HG02759 (cell line): ENCODE results near the gene LDLRAD4.

Source experiments
- ATAC-seq: cut with Tn5 transposase; IDR thresholded peaks from one replicate; pipeline ENCODE4 v1.9.1; 2021; ENCODE audit warnings: mild to moderate bottlenecking, moderate library complexity; ENCODE audit not compliant: unreplicated experiment

LDLRAD4 gene

DNA sequence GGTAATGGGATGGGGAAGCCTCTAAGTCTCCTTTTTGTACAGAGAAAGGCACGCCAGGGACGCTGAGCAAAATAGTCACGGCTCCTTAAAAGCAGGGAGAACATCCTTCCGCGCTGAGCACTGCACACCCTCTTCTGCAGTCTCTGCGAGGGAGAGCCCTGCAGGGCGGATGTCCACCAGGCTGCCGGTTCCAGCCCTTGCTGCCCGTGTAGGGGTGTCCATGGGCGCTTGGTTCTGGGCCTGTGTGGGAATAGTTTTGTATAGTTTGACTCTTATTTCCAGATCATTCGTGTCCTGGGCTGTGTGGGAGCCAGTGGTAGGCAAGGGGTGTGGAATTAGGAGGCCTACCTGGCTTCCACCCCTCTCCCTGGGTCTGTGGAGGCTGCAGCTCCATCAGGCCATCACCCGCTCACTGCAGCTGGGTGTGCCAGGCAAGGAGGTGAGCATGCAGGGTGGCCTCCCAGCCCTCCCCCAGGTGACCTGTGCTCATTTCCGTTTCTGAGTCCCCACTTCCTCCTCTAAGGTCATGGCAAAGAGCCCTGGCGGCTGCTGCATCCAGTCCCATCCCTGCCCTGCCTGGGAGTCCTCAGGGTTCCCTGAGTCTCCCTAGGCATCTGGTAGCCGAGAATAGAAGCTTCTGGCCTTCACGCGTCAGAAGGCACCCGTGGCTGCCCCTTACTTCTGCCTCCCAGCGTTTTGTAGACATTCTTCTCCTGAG lies 202.6 kb downstream of the LDLRAD4 start:
- ATAC-seq, result no peak

DNA sequence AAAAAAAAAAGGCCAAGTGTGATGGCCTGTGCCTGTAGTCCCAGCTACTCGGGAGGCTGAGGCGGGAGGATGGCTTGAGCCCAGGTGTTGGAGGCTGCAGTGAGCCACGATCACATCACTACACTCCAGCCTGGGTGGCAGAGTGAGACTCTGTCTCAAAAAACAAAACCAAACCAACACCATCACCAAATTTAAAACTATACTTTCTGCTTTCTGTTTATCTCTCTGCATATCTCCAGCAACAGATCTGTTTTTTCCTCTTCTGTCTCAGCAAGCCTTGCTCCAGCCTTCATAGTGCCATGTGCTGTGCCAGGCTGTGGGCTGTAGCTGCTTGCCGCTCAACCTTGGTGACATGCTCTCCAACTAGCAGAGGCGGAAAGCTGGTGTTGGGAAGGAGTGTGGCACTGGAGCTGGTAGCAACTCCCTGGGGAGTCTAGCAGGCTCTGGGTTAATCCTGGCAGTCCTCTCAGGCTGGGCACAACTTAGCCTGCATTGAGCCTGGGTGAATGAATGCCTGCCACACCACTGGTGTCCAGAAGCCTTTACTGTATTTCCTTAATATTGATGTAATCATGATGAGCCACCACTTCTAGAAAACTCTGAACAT lies 204.1 kb downstream of the LDLRAD4 start:
- ATAC-seq, result no peak

DNA sequence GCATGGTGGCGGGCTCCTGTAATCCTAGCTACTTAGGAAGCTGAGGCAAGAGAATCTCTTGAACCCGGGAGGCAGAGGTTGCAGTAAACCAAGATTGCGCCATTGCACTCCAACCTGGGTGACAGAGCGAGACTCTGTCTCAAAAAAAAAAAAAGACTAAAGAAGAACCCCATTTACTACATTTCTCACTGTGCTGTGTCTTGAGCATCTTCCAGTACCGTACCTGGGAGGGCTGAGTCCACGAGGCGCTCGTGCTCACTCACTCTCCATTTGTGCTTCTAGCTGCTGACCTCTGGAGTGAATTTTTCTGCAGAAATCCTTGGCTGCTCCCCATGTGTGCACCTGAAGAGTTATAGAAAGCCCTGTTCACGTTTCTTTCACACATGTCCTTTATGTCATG lies 204.8 kb downstream of the LDLRAD4 start:
- ATAC-seq, result no peak

DNA sequence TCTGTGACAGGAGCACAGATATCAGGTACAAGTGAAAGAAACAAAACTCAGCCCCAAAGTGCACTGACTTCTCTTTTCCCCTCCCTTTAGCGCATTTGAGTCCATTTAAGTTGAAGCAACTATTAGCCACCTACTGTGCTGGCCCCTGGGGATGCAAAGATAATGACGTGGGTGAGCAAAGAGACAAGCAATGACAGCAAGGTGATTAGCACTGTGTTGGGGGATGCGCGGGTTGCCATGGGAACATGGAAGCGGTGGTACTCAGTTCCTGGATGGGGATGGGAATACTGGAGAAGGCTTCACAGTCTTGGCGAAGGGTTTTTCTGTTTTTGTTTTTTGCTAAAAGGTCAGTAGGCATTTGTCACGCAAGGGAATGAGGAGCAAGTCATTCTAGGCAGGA lies 205.8 kb downstream of the LDLRAD4 start:
- ATAC-seq, result no peak

GRCh38 chr18:13425357-13426091 lies 207.0 kb downstream of the LDLRAD4 start:
- ATAC-seq, result no peak

GRCh38 chr18:13427354-13427753 lies 208.8 kb downstream of the LDLRAD4 start:
- no peak for ATAC-seq

- no peak for ATAC-seq
Observed at GRCh38 chr18:13428319-13428718, 209.8 kb downstream of the LDLRAD4 start.

GRCh38 chr18:13429016-13429415 lies 210.5 kb downstream of the LDLRAD4 start:
- ATAC-seq, result no peak

GRCh38 chr18:13429884-13430510 lies 211.4 kb downstream of the LDLRAD4 start:
- ATAC-seq, result no peak

GRCh38 chr18:13430663-13431062 lies 212.1 kb downstream of the LDLRAD4 start:
- ATAC-seq, result no peak

DNA sequence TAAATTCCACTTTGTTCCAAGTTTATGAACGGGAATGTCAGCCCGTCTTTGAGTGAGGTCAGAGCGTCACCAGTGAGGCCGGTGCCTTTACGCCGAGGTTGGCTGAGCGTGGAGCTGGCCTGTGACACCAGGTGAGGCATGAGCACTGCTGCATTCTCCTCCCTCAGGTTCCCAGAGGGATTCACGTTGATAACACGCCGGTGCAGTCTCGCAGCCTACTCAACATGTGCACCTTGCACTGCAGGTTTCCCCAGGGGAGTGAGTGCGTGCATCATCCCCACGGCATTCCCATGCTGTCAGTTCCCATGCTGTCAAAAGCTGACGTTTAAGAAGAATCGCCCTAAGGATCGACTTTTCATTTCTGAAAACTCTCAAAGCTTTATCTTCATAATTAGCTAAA lies 213.3 kb downstream of the LDLRAD4 start:
- ATAC-seq, result no peak

GRCh38 chr18:13433125-13433524 lies 214.6 kb downstream of the LDLRAD4 start:
- ATAC-seq, result no peak

GRCh38 chr18:13433685-13434084 lies 215.1 kb downstream of the LDLRAD4 start:
- no peak for ATAC-seq

- no peak for ATAC-seq
Observed at GRCh38 chr18:13434854-13435253, 216.3 kb downstream of the LDLRAD4 start.

DNA sequence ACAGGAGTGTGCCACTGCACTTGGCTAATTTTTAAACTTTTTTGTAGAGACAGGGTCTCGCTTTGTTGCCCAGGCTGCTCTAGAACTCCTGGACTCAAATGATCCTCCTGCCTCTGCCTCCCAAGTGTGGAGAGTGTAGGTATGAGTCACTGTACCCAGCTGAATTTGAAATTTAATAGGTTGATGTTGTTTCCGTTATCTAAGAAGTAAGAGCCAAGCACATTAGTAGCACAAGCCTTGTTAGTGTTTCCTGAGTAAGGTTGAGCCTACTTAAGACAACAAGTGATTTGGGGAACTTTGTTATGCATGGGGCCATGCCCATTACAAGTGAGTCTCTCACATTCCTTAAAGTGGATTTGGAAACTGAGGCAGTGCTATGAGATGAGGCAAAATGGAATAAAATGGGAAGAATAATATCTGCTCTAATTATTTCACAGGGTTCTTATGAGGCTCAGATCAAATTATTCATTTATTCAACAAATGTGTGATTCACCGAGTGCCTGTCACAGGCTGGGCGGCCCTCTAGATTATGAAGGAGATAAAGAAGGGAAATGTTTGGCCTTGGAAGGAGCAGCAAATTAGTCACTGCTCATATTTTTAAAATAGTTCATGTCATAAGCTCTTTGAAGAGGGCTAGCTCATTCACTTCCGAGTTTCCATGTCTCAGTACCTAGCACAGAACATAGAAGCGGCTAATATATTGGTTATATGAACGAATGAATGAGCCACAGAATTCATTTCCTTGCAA lies 217.2 kb downstream of the LDLRAD4 start:
- no peak for ATAC-seq

- ATAC-seq, result no peak
Observed at GRCh38 chr18:13436576-13436975, 218.0 kb downstream of the LDLRAD4 start.

DNA sequence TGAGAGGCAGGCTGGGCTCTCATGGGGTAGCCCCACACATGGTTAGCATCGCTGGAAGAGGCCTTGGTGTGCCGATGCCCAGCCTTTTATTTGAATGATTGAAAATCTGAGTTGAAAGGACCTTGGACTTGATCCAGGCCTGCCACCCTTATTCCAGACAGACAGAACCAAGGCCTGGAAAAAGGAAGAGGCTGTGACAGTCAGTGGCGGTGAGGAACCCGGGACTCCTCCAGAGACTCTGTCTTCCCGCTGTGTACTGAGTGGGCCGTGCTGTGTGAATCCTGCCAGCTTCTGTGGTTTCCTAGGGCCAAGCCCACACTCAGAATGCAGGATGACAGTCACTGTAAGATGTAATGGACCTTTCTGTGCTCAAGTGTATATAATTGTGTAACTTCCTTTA lies 218.5 kb downstream of the LDLRAD4 start:
- no peak for ATAC-seq

DNA sequence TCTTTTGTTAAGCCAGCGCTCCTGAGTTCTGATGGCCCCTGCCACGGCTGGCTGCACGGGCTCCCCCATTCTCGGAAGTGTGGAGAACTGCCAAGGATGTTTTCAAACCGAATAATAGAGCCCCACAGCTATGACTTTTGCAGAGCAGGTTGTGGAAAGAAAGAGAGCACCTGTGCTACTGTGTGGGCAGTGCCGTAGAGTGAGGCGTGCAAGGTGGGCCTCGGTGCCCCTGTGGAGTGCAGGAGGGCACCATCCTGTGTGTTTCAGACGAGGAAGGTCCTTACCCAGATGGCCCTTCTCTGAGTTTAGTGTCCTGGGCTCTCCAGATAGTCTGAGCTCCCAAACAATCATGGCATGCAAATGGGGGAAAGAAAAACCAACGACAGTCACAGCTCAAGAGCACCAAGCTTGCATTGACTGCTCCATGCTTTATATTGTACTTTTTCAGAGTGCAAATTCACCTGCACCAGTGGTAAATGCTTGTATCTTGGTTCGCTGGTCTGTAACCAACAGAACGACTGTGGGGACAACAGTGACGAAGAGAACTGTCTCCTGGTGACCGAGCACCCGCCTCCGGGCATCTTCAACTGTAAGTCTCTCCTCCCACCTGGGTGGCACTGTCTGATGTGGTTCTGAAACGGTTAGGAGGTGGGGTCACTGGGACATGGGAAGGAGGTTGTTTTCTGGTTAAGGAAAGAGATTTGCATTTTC lies 219.4 kb downstream of the LDLRAD4 start:
- no peak for ATAC-seq

GRCh38 chr18:13438507-13439056 lies 220.0 kb downstream of the LDLRAD4 start:
- no peak for ATAC-seq

DNA sequence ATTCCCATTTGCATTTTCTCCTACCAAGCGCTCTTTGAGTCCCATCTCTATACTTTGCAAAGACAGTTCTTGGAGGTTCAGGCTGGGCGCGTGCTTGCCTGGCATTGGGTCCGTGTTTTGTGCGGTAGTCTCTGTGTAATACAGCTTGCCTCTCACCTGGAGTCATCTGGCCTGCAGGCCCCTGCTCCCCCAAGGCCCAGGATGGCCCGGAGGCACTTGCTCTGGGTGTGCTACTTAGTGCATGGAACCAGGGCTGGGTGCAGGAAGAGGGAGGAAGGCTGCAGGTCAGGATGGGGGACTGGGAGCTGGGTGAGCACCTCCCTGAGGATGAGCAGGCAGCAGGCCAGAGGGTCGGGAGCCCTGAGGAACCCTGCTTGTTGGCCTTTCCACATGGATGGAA lies 220.9 kb downstream of the LDLRAD4 start:
- no peak for ATAC-seq
